ENCODE measurements around the gene GBX1.

The GBX1 gene

GRCh38 chr7:151152643-151153513 lies 14.6 kb downstream of the GBX1 start:
- Histone ChIP-seq H3K79me2 (ENCODE audit: control insufficient read depth, low read length) (no peaks in the 10 kb centered on the region), H4K20me1 (ENCODE audit: control insufficient read depth, insufficient read depth, low read depth, low read length) (no peaks in the 10 kb centered on the region), H3K27me3 (ENCODE audit: control insufficient read depth, low read length) (peaks cover 57% of the 10 kb centered on the region), H3K4me3 (ENCODE audit: low read length) (no peak overlapping the region), H3K9me3 (ENCODE audit: control insufficient read depth, insufficient read depth, low read length) (no peaks in the 10 kb centered on the region), H3K4me2 (ENCODE audit: low read length) (no peak overlapping the region), H3F3A (ENCODE audit: control insufficient read depth, insufficient read depth) (no peaks in the 10 kb centered on the region), H3K36me3 (ENCODE audit: control insufficient read depth, low read length) (no peaks in the 10 kb centered on the region), H3K9me2 (replicated peaks; ENCODE audit: control insufficient read depth, low read length) (no peaks in the 10 kb centered on the region), H3K4me1 (ENCODE audit: control insufficient read depth, low read length) (no peaks in the 10 kb centered on the region), H3K27ac (ENCODE audit: low read depth, low read length) (no peak overlapping the region)
- no peak for TF ChIP-seq EZH2phosphoT487 (IDR thresholded peaks at IDR 0.05; ENCODE audit: borderline replicate concordance, low read length)
- TF ChIP-seq CTCF (IDR thresholded peaks at IDR 0.05; ENCODE audit: low read depth, low read length, poor library complexity, severe bottlenecking) = no peak

GRCh38 chr7:151150388-151150787 lies 17.1 kb downstream of the GBX1 start:
- Histone ChIP-seq H3F3A (ENCODE audit: control insufficient read depth, insufficient read depth) (no peaks in the 10 kb centered on the region), H4K20me1 (ENCODE audit: control insufficient read depth, insufficient read depth, low read depth, low read length) (no peaks in the 10 kb centered on the region), H3K27ac (ENCODE audit: low read depth, low read length) (no peak overlapping the region), H3K9me3 (ENCODE audit: control insufficient read depth, insufficient read depth, low read length) (no peaks in the 10 kb centered on the region), H3K4me3 (ENCODE audit: low read length) (no peak overlapping the region), H3K79me2 (ENCODE audit: control insufficient read depth, low read length) (no peaks in the 10 kb centered on the region), H3K9me2 (replicated peaks; ENCODE audit: control insufficient read depth, low read length) (no peaks in the 10 kb centered on the region), H3K27me3 (ENCODE audit: control insufficient read depth, low read length) (peaks cover 57% of the 10 kb centered on the region), H3K4me2 (ENCODE audit: low read length) (no peak overlapping the region), H3K4me1 (ENCODE audit: control insufficient read depth, low read length) (no peaks in the 10 kb centered on the region), H3K36me3 (ENCODE audit: control insufficient read depth, low read length) (no peaks in the 10 kb centered on the region)
- TF ChIP-seq EZH2phosphoT487 (IDR thresholded peaks at IDR 0.05; ENCODE audit: borderline replicate concordance, low read length) (no peak), CTCF (IDR thresholded peaks at IDR 0.05; ENCODE audit: low read depth, low read length, poor library complexity, severe bottlenecking) (no peak)

GRCh38 chr7:151148319-151149259 lies 18.9 kb downstream of the GBX1 start:
- Histone ChIP-seq H4K20me1 (ENCODE audit: control insufficient read depth, insufficient read depth, low read depth, low read length) (no peaks in the 10 kb centered on the region), H3K27ac (ENCODE audit: low read depth, low read length) (no peak overlapping the region), H3K79me2 (ENCODE audit: control insufficient read depth, low read length) (no peaks in the 10 kb centered on the region), H3K9me3 (ENCODE audit: control insufficient read depth, insufficient read depth, low read length) (no peaks in the 10 kb centered on the region), H3K4me2 (ENCODE audit: low read length) (no peak overlapping the region), H3K9me2 (replicated peaks; ENCODE audit: control insufficient read depth, low read length) (no peaks in the 10 kb centered on the region), H3F3A (ENCODE audit: control insufficient read depth, insufficient read depth) (no peaks in the 10 kb centered on the region), H3K4me3 (ENCODE audit: low read length) (no peak overlapping the region), H3K27me3 (ENCODE audit: control insufficient read depth, low read length) (peaks cover 51% of the 10 kb centered on the region), H3K4me1 (ENCODE audit: control insufficient read depth, low read length) (no peaks in the 10 kb centered on the region), H3K36me3 (ENCODE audit: control insufficient read depth, low read length) (no peaks in the 10 kb centered on the region)
- TF ChIP-seq EZH2phosphoT487 (IDR thresholded peaks at IDR 0.05; ENCODE audit: borderline replicate concordance, low read length) (no peak), CTCF (IDR thresholded peaks at IDR 0.05; ENCODE audit: low read depth, low read length, poor library complexity, severe bottlenecking) (no peak)

Measured in DOHH2 (cell line).